GM21423 (cell line): ENCODE results near the gene KCNH3.
"Not testable (repeated sequence)": the region's sequence is repeated elsewhere in the genome, so short reads cannot be mapped to it uniquely, and the experiment has no call there.

Experiments used
- ATAC-seq: cut with Tn5 transposase; IDR thresholded peaks from one replicate; pipeline ENCODE4 v1.9.1; 2021; ENCODE audit warnings: mild to moderate bottlenecking, moderate library complexity; ENCODE audit not compliant: unreplicated experiment

Gene KCNH3

GRCh38 chr12:49538510-49539403, at the start of gene KCNH3:
Gene KCNH3 (plus strand): TSS chr12:49539030. CDS start chr12:49539417, 387 bp downstream.
- peak; percentile 70 for ATAC-seq

GRCh38 chr12:49489154-49489553, 49.7 kb upstream of the KCNH3 start:
- no peak for ATAC-seq

- no peak for ATAC-seq
Observed at GRCh38 chr12:49489720-49490119, 49.1 kb upstream of the KCNH3 start.

GRCh38 chr12:49491823-49492222, 47.0 kb upstream of the KCNH3 start:
- no peak for ATAC-seq

DNA sequence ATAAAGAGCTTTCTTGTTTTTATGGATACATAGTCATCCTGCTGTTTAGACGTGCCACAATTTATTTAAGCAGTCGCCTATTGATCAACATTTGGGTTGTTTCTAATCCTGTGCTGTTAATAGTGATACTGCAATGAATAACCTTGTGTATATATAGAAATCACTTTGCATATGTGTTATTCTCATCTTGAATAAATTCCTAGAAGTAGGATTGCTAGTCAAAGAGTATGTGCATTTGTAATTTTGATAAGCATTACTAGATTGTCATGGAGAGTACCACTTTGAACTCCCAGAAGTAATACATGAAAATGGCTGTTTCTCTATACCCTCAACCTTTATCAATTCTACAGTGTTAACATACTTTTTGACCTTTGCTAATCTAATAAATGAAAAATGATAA, 44.9 kb upstream of the KCNH3 start:
- ATAC-seq: no peak

- no peak for ATAC-seq
Observed at GRCh38 chr12:49496417-49497360, 42.1 kb upstream of the KCNH3 start.

DNA sequence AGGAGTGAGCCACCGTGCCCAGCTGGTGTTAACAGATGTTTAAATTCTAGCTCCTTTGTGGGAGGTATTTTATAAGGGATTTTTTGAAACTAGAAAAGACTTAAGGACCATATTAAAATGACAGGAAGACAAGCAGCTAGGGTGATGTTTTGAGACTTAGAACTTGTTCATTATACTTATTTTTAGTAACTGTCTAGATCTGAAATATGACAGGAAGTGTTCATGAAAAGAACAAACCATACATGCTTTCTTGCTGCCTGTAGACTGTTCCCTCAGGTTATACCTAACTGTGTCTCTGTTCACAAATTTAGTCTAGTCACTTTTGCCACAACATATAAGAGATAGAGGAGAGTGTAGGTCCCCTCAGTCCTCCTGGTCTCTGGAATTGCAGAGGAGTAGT, 36.9 kb upstream of the KCNH3 start:
- no peak for ATAC-seq

- no peak for ATAC-seq
Observed at GRCh38 chr12:49502590-49502989, 36.2 kb upstream of the KCNH3 start.

GRCh38 chr12:49503674-49504180, 35.1 kb upstream of the KCNH3 start:
- ATAC-seq: no peak

DNA sequence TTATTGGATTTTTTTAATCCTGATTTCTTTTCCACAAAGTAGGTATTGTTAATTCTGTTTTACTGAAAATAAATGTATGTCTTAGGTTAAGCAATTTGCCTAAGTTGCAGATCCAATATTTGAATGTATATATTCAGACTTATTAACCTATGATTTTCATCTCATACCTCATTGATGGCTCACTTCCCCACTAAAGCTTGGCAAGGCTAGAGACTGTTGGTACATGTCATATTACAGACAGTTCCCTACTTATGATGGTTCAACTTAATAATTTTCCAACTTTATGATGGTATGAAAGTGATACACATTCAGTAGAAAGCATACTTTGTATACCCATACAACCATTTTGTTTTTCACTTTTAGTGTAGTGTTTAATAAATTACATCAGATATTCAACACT, 33.2 kb upstream of the KCNH3 start:
- no peak for ATAC-seq

DNA sequence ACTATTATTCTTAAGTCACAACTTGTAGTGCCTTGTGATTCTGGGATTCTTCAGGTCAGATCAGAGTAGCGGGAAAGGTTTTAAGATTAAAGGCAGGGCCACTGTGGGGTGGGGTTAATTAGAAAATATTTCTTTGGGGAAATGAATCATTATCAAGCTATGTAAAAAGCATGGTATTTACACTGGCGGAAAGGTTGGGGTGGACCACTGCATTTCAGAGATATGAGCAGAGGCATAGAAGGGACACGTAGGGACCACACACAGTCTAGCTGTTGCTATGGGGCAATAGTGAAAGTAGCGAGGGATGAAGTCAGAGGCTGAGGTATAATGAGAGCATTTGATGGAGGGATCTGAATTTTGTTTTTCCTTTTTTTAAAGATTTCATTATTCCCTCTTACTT, 31.7 kb upstream of the KCNH3 start:
- no peak for ATAC-seq

DNA sequence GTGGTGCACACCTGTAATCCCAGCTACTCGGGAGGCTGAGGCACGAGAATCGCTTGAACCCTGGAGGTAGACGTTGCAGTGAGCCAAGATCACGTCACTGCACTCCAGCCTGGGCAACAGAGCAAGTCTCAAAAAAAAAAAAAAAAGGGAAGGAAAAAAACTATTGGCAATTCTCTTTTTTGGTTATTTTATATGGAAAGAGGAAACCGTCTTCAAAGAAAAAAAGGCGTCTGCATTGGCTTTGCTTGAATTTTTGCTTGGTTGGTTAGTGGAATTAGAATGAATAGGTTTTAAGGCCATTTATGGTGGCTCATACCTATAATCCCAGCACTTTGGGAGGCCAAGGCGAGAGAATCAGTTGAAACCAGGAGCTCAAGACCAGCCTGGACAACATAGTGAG, 29.1 kb upstream of the KCNH3 start:
- ATAC-seq: not testable (repeated sequence)

DNA sequence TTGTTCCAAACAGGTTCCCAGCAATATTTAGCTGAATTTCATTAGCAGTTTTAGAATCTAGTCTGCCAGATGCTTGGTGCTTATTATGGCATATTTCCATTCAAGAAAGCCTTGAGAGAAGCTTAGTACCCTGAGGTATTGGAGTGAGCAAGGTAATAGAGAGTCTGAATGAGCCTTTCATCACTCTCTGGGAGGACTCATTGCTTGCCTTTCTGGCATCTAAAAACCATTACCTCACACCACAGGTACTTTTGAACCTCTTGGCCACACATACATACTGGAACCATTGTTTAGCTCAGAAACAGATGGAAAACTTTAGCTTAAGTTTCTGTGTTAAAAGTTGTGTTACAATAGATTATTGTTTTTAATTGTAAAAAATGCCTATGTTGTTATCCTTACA, 27.4 kb upstream of the KCNH3 start:
- no peak for ATAC-seq

GRCh38 chr12:49512546-49512945, 26.3 kb upstream of the KCNH3 start:
- no peak for ATAC-seq

GRCh38 chr12:49515266-49515665, 23.6 kb upstream of the KCNH3 start:
- no peak for ATAC-seq

- ATAC-seq: no peak
Observed at GRCh38 chr12:49518914-49519573, 19.8 kb upstream of the KCNH3 start.

DNA sequence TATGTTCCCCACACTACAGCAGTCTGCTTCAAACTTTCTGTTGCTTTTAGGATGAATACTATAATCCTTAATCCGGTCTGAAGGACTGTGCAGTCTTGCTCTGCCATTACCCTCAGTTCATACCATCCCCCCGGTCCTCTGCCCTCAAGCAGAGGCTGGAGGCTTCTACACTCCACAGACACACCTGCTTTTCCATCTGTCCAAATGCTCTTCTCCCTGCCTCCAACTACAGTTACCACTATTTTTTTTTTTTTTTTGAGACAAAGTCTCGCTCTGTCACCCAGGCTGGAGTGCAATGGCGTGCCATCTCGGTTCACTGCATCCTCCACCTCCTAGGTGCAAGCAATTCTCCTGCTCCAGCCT, 19.3 kb upstream of the KCNH3 start:
- no peak for ATAC-seq

DNA sequence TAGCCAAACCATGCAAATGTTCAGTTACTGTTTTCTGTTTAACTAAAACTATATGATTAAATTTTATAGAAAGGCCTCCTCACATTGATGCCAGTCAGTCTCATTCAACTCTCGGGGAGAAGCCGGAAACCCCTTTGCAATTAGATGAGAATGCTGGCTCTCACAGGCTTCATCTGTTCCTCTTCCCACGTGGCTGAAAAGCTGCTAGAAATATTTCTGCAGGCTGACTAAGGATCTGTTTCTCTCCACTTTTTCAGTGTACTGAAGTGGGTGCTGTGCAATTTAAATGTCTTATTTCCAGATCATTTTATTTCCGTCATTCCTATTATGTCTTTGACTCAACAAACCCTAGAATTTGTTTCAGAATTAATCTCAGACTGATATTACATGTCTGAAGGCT, 17.4 kb upstream of the KCNH3 start:
- ATAC-seq: no peak

- ATAC-seq: no peak
Observed at GRCh38 chr12:49524660-49525324, 14.0 kb upstream of the KCNH3 start.

DNA sequence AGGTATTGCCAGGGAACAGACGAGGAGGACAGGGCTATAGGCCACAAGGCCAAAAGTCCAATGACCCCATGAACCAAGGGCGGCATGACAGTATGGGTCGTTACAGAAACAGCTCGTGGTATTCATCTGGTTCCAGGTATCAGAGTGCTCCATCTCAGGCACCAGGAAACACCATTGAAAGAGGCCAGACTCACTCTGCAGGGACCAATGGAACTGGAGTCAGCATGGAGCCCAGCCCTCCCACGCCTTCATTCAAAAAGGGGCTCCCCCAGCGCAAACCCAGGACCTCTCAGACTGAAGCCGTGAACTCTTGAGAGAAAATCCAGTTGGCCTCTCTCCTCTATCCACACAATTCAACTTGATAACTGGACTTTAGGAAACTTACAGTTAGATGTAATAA, 12.9 kb upstream of the KCNH3 start:
- ATAC-seq: no peak
